ENCODE data around the gene OPALIN. TPM values are rescaled to one million over a fixed set of nuclear protein-coding genes. Genes with fewer than 3 reads are reported as not detected.

Gene OPALIN
- total and polyA plus RNA-seq, 9 of the 15 experiments (the other 6 are each of a cell fraction or from before 2014, with no cell fraction given): not detected

DNA sequence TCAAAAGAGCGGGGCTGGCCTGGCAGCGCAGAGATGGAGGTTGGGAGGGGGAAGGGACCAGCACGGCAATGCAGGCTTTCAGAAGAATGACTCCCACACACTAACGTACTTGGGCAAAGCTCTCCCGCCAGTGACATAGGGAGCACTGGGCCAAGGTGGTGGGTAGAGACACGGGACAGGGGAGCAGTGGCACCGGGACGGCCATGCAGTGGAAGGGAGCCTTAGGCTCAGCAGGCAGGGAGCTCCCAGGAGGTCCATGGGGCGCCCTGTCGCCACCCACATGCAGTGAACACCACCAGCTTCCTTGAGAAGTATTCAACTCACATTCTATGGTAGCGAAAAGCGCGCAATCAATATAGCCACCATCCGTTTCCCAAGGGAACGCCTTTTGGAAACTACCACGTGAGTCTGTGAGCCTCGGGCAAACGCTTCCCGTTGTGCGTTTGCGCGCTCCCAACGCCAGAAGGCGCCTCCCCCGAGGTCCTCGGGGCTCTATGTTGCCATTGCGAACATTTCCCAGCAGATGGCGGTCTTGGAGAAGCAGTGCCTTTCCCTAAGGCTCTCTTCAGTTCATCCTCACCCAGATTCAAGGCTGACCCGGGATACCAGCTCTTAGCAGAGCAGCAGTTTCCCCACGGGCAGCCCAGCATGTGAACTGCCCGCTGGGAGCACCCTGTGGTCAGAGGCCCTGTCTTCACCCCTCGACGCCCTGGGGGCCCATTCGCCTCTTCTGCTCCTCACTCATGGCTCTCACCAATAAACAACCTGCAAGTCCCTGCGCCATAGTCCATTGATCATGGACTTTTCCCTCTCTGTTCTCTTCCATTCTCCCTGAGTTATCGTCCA, 16.4 kb upstream of the OPALIN start (continued):
- TF ChIP-seq E2F4 (CRISPR knock-in tag; IDR thresholded peaks at IDR 0.05; ENCODE audit: low read depth) (no peak), SIRT6 (IDR thresholded peaks at IDR 0.05; ENCODE audit: low read depth, low read length) (no peak), NCOA2 (IDR thresholded peaks at IDR 0.05; ENCODE audit: partially characterized antibody in 2 of 2) (no peak), MTA2 (IDR thresholded peaks at IDR 0.05; ENCODE audit: low read depth) (no peak), ZNF766 (CRISPR knock-in tag; conservative IDR thresholded peaks at IDR 0.05) (no peak), HIVEP1 (CRISPR knock-in tag; IDR thresholded peaks at IDR 0.05) (no peak), RBM14 (IDR thresholded peaks at IDR 0.05; ENCODE audit: borderline replicate concordance, insufficient read depth, low read depth, low read length) (no peak), ZNF121 (CRISPR knock-in tag; conservative IDR thresholded peaks at IDR 0.05) (no peak), E2F5 (CRISPR knock-in tag; IDR thresholded peaks at IDR 0.05) (0 out of 2 replicates have a peak, but pooled peaks have one; percentile 60), USF1 (CRISPR knock-in tag; IDR thresholded peaks at IDR 0.05) (peak; percentile 46), ZZZ3 (IDR thresholded peaks at IDR 0.05) (no peak), ZNF778 (CRISPR knock-in tag; IDR thresholded peaks at IDR 0.05) (no peak), ATF7 (IDR thresholded peaks at IDR 0.05) (peak; percentile 48; the same call in 1 of the 2 replicates), ZNF263 (CRISPR knock-in tag; IDR thresholded peaks at IDR 0.05; ENCODE audit: borderline replicate concordance) (0 out of 2 replicates have a peak, but pooled peaks have one; percentile 26), PML (IDR thresholded peaks at IDR 0.05; ENCODE audit: low read length) (no peak), ARHGAP35 (IDR thresholded peaks at IDR 0.05; ENCODE audit: partially characterized antibody) (no peak), UBTF (IDR thresholded peaks at IDR 0.05; ENCODE audit: borderline replicate concordance in 1 of 2, low read depth in 2 of 2, low read length in 2 of 2) (no peak), KLF13 (tag; IDR thresholded peaks at IDR 0.05; ENCODE audit: borderline replicate concordance, low read depth) (no peak), FOXM1 (IDR thresholded peaks at IDR 0.05; ENCODE audit: low read depth) (no peak), FOXM1 (CRISPR knock-in tag; IDR thresholded peaks at IDR 0.05; ENCODE audit: low read depth) (no peak)
- TF ChIP-seq, protein P1, sequence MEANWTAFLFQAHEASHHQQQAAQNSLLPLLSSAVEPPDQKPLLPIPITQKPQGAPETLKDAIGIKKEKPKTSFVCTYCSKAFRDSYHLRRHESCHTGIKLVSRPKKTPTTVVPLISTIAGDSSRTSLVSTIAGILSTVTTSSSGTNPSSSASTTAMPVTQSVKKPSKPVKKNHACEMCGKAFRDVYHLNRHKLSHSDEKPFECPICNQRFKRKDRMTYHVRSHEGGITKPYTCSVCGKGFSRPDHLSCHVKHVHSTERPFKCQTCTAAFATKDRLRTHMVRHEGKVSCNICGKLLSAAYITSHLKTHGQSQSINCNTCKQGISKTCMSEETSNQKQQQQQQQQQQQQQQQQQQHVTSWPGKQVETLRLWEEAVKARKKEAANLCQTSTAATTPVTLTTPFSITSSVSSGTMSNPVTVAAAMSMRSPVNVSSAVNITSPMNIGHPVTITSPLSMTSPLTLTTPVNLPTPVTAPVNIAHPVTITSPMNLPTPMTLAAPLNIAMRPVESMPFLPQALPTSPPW (CRISPR knock-in tag; IDR thresholded peaks at IDR 0.05): no peak

Measured in K562 (cell line).